ENCODE results near the gene LRP8.

Gene LRP8

GRCh38 chr1:53320646-53321045 lies 7.2 kb downstream of the LRP8 start:
- H3K9me3 ChIP-seq (ENCODE audit: insufficient read depth, low read depth, low read length) = no peaks in the 10 kb centered on the region
- H3K27me3 ChIP-seq (ENCODE audit: insufficient read depth, low read length, poor library complexity, severe bottlenecking) = no peaks in the 10 kb centered on the region
- no peak overlapping the region for H3K9ac ChIP-seq (ENCODE audit: low read depth, low read length, poor library complexity, severe bottlenecking)
- peaks cover 33% of the 10 kb centered on the region for H3K4me1 ChIP-seq (ENCODE audit: insufficient read depth, low read length, poor library complexity, severe bottlenecking)
- H3K4me2 ChIP-seq (ENCODE audit: low read depth, low read length, poor library complexity, severe bottlenecking) = no peak overlapping the region
- no peak overlapping the region for H2AFZ ChIP-seq (ENCODE audit: low read length)
- no peaks in the 10 kb centered on the region for H3K9me2 ChIP-seq (replicated peaks; ENCODE audit: low read depth, low read length)
- H4K20me1 ChIP-seq (ENCODE audit: insufficient read depth, low read length, poor library complexity, severe bottlenecking) = peaks cover 35% of the 10 kb centered on the region
- TF ChIP-seq CTCF (conservative IDR thresholded peaks at IDR 0.05; ENCODE audit: low read length) = no peak
- no peak for TF ChIP-seq EZH2phosphoT487 (IDR thresholded peaks at IDR 0.05; ENCODE audit: borderline replicate concordance)
- H3K4me3 ChIP-seq (ENCODE audit: low read length, poor library complexity, severe bottlenecking) = no peak overlapping the region
- H3K79me2 ChIP-seq (ENCODE audit: insufficient read depth, low read length) = peaks cover 95% of the 10 kb centered on the region
- H3K36me3 ChIP-seq (ENCODE audit: insufficient read depth, low read length) = peaks cover 13% of the 10 kb centered on the region; the same call in 1 of the 2 replicates
- no peaks in the 10 kb centered on the region for H3F3A ChIP-seq (ENCODE audit: low read depth)

- Histone ChIP-seq H2AFZ (ENCODE audit: low read length) (no peak overlapping the region), H3K27me3 (ENCODE audit: insufficient read depth, low read length, poor library complexity, severe bottlenecking) (no peaks in the 10 kb centered on the region), H3K79me2 (ENCODE audit: insufficient read depth, low read length) (peaks cover 90% of the 10 kb centered on the region), H3K4me2 (ENCODE audit: low read depth, low read length, poor library complexity, severe bottlenecking) (no peak overlapping the region), H3K4me3 (ENCODE audit: low read length, poor library complexity, severe bottlenecking) (no peak overlapping the region), H3F3A (ENCODE audit: low read depth) (no peaks in the 10 kb centered on the region), H3K4me1 (ENCODE audit: insufficient read depth, low read length, poor library complexity, severe bottlenecking) (peaks cover 22% of the 10 kb centered on the region), H3K9ac (ENCODE audit: low read depth, low read length, poor library complexity, severe bottlenecking) (no peak overlapping the region), H4K20me1 (ENCODE audit: insufficient read depth, low read length, poor library complexity, severe bottlenecking) (peaks cover 24% of the 10 kb centered on the region), H3K9me3 (ENCODE audit: insufficient read depth, low read depth, low read length) (no peaks in the 10 kb centered on the region), H3K9me2 (replicated peaks; ENCODE audit: low read depth, low read length) (no peaks in the 10 kb centered on the region), H3K36me3 (ENCODE audit: insufficient read depth, low read length) (peaks cover 23% of the 10 kb centered on the region; the same call in 1 of the 2 replicates)
- TF ChIP-seq EZH2phosphoT487 (IDR thresholded peaks at IDR 0.05; ENCODE audit: borderline replicate concordance) (no peak), CTCF (conservative IDR thresholded peaks at IDR 0.05; ENCODE audit: low read length) (no peak)
Measured at GRCh38 chr1:53319296-53320101, 8.4 kb downstream of the LRP8 start.

- Histone ChIP-seq H3K79me2 (ENCODE audit: insufficient read depth, low read length) (peaks cover 82% of the 10 kb centered on the region; the same call in 1 of the 2 replicates), H3K9ac (ENCODE audit: low read depth, low read length, poor library complexity, severe bottlenecking) (no peak overlapping the region), H3K4me2 (ENCODE audit: low read depth, low read length, poor library complexity, severe bottlenecking) (no peak overlapping the region), H3K36me3 (ENCODE audit: insufficient read depth, low read length) (peaks cover 31% of the 10 kb centered on the region; the same call in 1 of the 2 replicates), H3K9me3 (ENCODE audit: insufficient read depth, low read depth, low read length) (no peaks in the 10 kb centered on the region), H3K27me3 (ENCODE audit: insufficient read depth, low read length, poor library complexity, severe bottlenecking) (no peaks in the 10 kb centered on the region), H2AFZ (ENCODE audit: low read length) (no peak overlapping the region), H3K4me1 (ENCODE audit: insufficient read depth, low read length, poor library complexity, severe bottlenecking) (peaks cover 21% of the 10 kb centered on the region), H4K20me1 (ENCODE audit: insufficient read depth, low read length, poor library complexity, severe bottlenecking) (peaks cover 10% of the 10 kb centered on the region), H3K4me3 (ENCODE audit: low read length, poor library complexity, severe bottlenecking) (no peak overlapping the region), H3K9me2 (replicated peaks; ENCODE audit: low read depth, low read length) (no peaks in the 10 kb centered on the region), H3F3A (ENCODE audit: low read depth) (no peaks in the 10 kb centered on the region)
- TF ChIP-seq CTCF (conservative IDR thresholded peaks at IDR 0.05; ENCODE audit: low read length) = no peak
- no peak for TF ChIP-seq EZH2phosphoT487 (IDR thresholded peaks at IDR 0.05; ENCODE audit: borderline replicate concordance)
Measured at GRCh38 chr1:53317646-53318539, 10.0 kb downstream of the LRP8 start.
